K562 (cell line): ENCODE results near the gene PPT1. TPM values are rescaled to one million over a fixed set of nuclear protein-coding genes. Genes with fewer than 3 reads are reported as not detected.
A peak's percentile ranks its signal among the peaks of the same experiment; 100 is the strongest.

Source experiments
- BRD4 ChIP-seq: fragments of 200-600 bp; sonication (generic); IDR thresholded peaks from 2 replicates; pipeline ENCODE4 v1.6.1; 2017; ENCODE audit warnings: inconsistent platforms
- CHD2 ChIP-seq: IDR thresholded peaks from 2 replicates; pipeline ENCODE4 v1.6.1; 2011; ENCODE audit warnings: low read depth, low read length
- ETV5 ChIP-seq: sonication (generic); formaldehyde crosslinking; IDR thresholded peaks from 2 replicates; pipeline ENCODE4 v1.4.0; 2020; ENCODE audit warnings: low read depth, mild to moderate bottlenecking, missing genetic modification reagents
- GMEB1 ChIP-seq: fragments of 250-450 bp; sonication (Bioruptor Pico); IDR thresholded peaks from 2 replicates; pipeline ENCODE4 v1.4.0; 2020; ENCODE audit warnings: mild to moderate bottlenecking
- HDGF ChIP-seq: fragments of 450-650 bp; IDR thresholded peaks from 2 replicates; pipeline ENCODE4 v1.6.1; 2016
- HINFP ChIP-seq: fragments of 450-650 bp; conservative IDR thresholded peaks from 2 replicates; pipeline ENCODE4 v1.6.1; 2016; ENCODE audit warnings: missing genetic modification characterization, low read depth, mild to moderate bottlenecking, control low read depth, missing compliant biosample characterization
- MCM3 ChIP-seq: fragments of 450-650 bp; IDR thresholded peaks from 2 replicates; pipeline ENCODE4 v1.6.1; 2016
- NCOA6 ChIP-seq: fragments of 450-650 bp; IDR thresholded peaks from 2 replicates; pipeline ENCODE4 v1.6.1; 2017; ENCODE audit warnings: mild to moderate bottlenecking
- NUFIP1 ChIP-seq: fragments of 450-650 bp; IDR thresholded peaks from 2 replicates; pipeline ENCODE4 v1.6.1; 2018; ENCODE audit not compliant: partially characterized antibody
- POLR2A ChIP-seq: fragments of 450-650 bp; conservative IDR thresholded peaks from 2 replicates; pipeline ENCODE4 v1.6.1; 2016
- POLR3A ChIP-seq: IDR thresholded peaks from 2 replicates; pipeline ENCODE4 v1.6.1; 2011; ENCODE audit warnings: borderline replicate concordance, mild to moderate bottlenecking, moderate library complexity; ENCODE audit not compliant: insufficient read length, insufficient read depth; ENCODE audit errors: extremely low read depth
- POLR3G ChIP-seq: IDR thresholded peaks from 2 replicates; pipeline ENCODE4 v1.6.1; 2011; ENCODE audit not compliant: insufficient read length, insufficient replicate concordance; ENCODE audit errors: extremely low read depth
- SRSF7 ChIP-seq: fragments of 200-400 bp; formaldehyde crosslinking; optimal IDR thresholded peaks from 2 replicates; pipeline ENCODE3; 2017; ENCODE audit warnings: mild to moderate bottlenecking, low read depth, low read length
- STAG1 ChIP-seq: sonication (generic); formaldehyde crosslinking; IDR thresholded peaks from 2 replicates; pipeline ENCODE4 v1.5.0; 2020; ENCODE audit warnings: missing genetic modification reagents, borderline replicate concordance
- ZFP1 ChIP-seq: fragments of 450-650 bp; formaldehyde crosslinking; IDR thresholded peaks from 2 replicates; pipeline ENCODE4 v1.4.0; 2020; ENCODE audit warnings: mild to moderate bottlenecking, mixed read lengths
- ZHX1 ChIP-seq: fragments of 150-350 bp; conservative IDR thresholded peaks from 2 replicates; pipeline ENCODE4 v1.6.1; 2014; ENCODE audit warnings: low read length
- ZNF140 ChIP-seq: fragments of 250-450 bp; sonication (Bioruptor Pico); IDR thresholded peaks from 2 replicates; pipeline ENCODE4 v1.8.0; 2021; ENCODE audit warnings: moderate library complexity, mild to moderate bottlenecking, inconsistent platforms
- ZNF174 ChIP-seq: fragments of 250-450 bp; sonication (Bioruptor Pico); IDR thresholded peaks from 2 replicates; pipeline ENCODE4 v1.4.0; 2020; ENCODE audit warnings: mild to moderate bottlenecking
- ZNF398 ChIP-seq: fragments of 250-450 bp; sonication (Bioruptor Pico); IDR thresholded peaks from 2 replicates; pipeline ENCODE4 v1.8.0; 2021; ENCODE audit warnings: moderate library complexity, mild to moderate bottlenecking, inconsistent platforms
- ZNF551 ChIP-seq: fragments of 250-450 bp; sonication (Bioruptor Pico); IDR thresholded peaks from 2 replicates; pipeline ENCODE4 v1.5.0; 2021; ENCODE audit warnings: mild to moderate bottlenecking, moderate library complexity
- ZNF586 ChIP-seq: fragments of 450-650 bp; formaldehyde crosslinking; conservative IDR thresholded peaks from 2 replicates; pipeline ENCODE4 v1.4.0; 2020; ENCODE audit warnings: mild to moderate bottlenecking, moderate library complexity
- ZNF766 ChIP-seq: fragments of 200-800 bp; sonication (Bioruptor generic); conservative IDR thresholded peaks from 2 replicates; pipeline ENCODE4 v1.6.1; 2016; ENCODE audit warnings: missing genetic modification characterization, missing compliant biosample characterization
- polyA plus RNA-seq, 8 experiments: library from polyadenylated mRNA; depleted of rRNA in 4 of 8; stranded (reverse) in 5 of 8; unstranded in 3 of 8; fragments of >200 nt; fragmentation: Nextera tagmentation in 2 of 8; fragmentation: Illumina TruSeq in 1 of 8; extraction: Ambion mirVana in 2 of 8; extraction: Trizol in 1 of 8; gene quantifications; 2 replicates each; pipeline versions ENCODE4 v1.2.1 to v1.2.3, GENCODE V29; 2011 to 2014; ENCODE audit warnings: inconsistent platforms in 1 of 8, missing spikeins in 1 of 8
- total RNA-seq, 7 experiments: library from RNA; depleted of rRNA in 6 of 7; stranded (reverse); fragments of >200 nt in 6 of 7; fragmentation: Illumina TruSeq in 2 of 7; extraction: Trizol in 2 of 7; gene quantifications; 2 replicates each; pipeline versions ENCODE4 v1.2.1 to v1.2.3, GENCODE V29; 2011 to 2021; ENCODE audit warnings: low replicate concordance in 1 of 7

Gene PPT1
- total and polyA plus RNA-seq, 9 of the 15 experiments (the other 6 are each of a cell fraction or from before 2014, with no cell fraction given): 72.2 to 285 (median 143) TPM

- TF ChIP-seq NCOA6 (no peak), ZNF551 (CRISPR knock-in tag) (no peak), ZHX1 (no peak), NUFIP1 (peak; percentile 68), ZFP1 (CRISPR knock-in tag) (peak; percentile 81), MCM3 (no peak), HDGF (no peak), POLR3G (no peak), GMEB1 (CRISPR knock-in tag) (peak; percentile 38; the same call in 1 of the 2 replicates), POLR2A (no peak), POLR3A (no peak), BRD4 (peak; percentile 67; the same call in 1 of the 2 replicates), ZNF766 (CRISPR knock-in tag) (peak; percentile 84; the same call in 1 of the 2 replicates), SRSF7 (no peak), ZNF140 (CRISPR knock-in tag) (no peak), STAG1 (no peak), HINFP (peak; percentile 2; the same call in 1 of the 2 replicates), ZNF586 (CRISPR knock-in tag) (0 out of 2 replicates have a peak, but pooled peaks have one; percentile 53), ZNF174 (no peak), CHD2 (no peak), ZNF398 (CRISPR knock-in tag) (no peak; the same call in 1 of the 2 replicates), ETV5 (CRISPR knock-in tag) (0 out of 2 replicates have a peak, but pooled peaks have one; percentile 13)
These were observed 36.9 kb downstream of the PPT1 start (continued) for GRCh38 chr1:40059960-40060750.
